Glutamatergic neuron (in vitro differentiated cells): ENCODE results near the gene FRMD4A. TPM values are rescaled to one million over a fixed set of nuclear protein-coding genes. Genes with fewer than 3 reads are reported as not detected.

Experiments
- DNase-seq: peaks from one replicate; pipeline ENCODE4 v3.0.0; 2022
- H3K27ac Mint-ChIP-seq: one replicate; pipeline ENCODE4 v1.8.0; 2020; ENCODE audit warnings: mild to moderate bottlenecking, mixed read lengths, inconsistent platforms; ENCODE audit not compliant: unreplicated experiment
- H3K27me3 Mint-ChIP-seq: one replicate; pipeline ENCODE4 v1.8.0; 2020; ENCODE audit warnings: mild to moderate bottlenecking, moderate library complexity, mixed read lengths, inconsistent platforms; ENCODE audit not compliant: unreplicated experiment
- H3K36me3 Mint-ChIP-seq: one replicate; pipeline ENCODE4 v1.8.0; 2020; ENCODE audit warnings: mild to moderate bottlenecking, mixed read lengths, inconsistent platforms; ENCODE audit not compliant: unreplicated experiment
- H3K4me1 Mint-ChIP-seq: one replicate; pipeline ENCODE4 v1.8.0; 2020; ENCODE audit warnings: mild to moderate bottlenecking, low read depth, mixed read lengths, inconsistent platforms; ENCODE audit not compliant: unreplicated experiment
- H3K4me3 Mint-ChIP-seq: one replicate; pipeline ENCODE4 v1.8.0; 2020; ENCODE audit warnings: mild to moderate bottlenecking, mixed read lengths, inconsistent platforms; ENCODE audit not compliant: unreplicated experiment
- H3K9me3 Mint-ChIP-seq: one replicate; pipeline ENCODE4 v1.8.0; 2020; ENCODE audit warnings: mild to moderate bottlenecking, moderate library complexity, mixed read lengths, inconsistent platforms; ENCODE audit not compliant: unreplicated experiment
- CTCF ChIP-seq: fragments of 200-600 bp; sonication (generic); IDR thresholded peaks from one replicate; pipeline ENCODE4 v1.5.0; 2021; ENCODE audit not compliant: partially characterized antibody, unreplicated experiment
- total RNA-seq: library from RNA; stranded (reverse); fragmentation: NEBNext Ultra II Directional; extraction: Animal tissue kit (Norgen Biotek cat#: 25700); gene quantifications from one replicate; pipeline ENCODE4 v1.2.1, GENCODE V29; 2021; ENCODE audit not compliant: unreplicated experiment

Gene FRMD4A
- total RNA-seq, 1 donor from 2014 or later = 70.6 TPM

DNA sequence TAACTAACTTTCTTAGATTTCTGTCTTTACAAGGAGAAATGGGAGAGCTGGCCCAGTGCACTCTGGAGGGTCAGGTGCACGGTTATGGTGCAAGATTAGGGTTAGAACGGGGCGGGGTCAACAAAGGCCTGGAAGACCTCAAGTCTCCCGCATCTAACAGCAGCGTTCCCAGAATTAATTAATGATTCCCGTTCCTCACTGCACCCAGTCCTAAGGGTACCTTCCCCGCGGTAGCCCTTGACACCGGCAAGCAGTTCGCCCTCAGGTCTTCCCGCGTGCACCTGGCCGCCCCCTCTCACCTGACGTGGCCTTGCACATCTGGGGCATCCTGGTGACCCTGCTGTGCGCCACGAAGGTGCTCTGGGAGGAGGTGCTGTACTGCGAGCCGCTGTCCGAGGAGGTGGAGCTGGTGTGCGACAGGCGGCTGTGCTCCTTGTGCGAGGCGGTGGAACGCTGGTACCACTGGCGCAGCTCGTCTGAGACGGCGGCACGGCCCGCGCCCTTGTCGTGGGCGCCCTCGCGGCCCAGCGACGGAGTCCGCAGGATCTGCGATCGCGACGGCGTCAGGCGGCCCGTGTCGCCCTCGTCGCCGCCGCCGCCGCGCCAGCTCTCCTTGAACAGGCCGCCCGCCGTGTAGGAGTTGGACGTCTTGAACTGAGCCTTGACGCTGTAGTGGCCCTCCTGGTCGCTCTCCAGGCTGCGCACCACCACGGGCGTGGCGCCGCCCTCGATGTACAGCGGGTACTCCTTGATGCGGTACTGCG lies 674.2 kb downstream of the FRMD4A start:
- no peak for DNase-seq
- H3K4me3 Mint-ChIP-seq = no peak overlapping the region
- H3K4me1 Mint-ChIP-seq = peaks cover 18% of the 10 kb centered on the region
- H3K27ac Mint-ChIP-seq = no peak overlapping the region
- peaks cover 4% of the 10 kb centered on the region for H3K27me3 Mint-ChIP-seq
- no peak for TF ChIP-seq CTCF
- H3K9me3 Mint-ChIP-seq = peaks cover 4% of the 10 kb centered on the region
- no peaks in the 10 kb centered on the region for H3K36me3 Mint-ChIP-seq

DNA sequence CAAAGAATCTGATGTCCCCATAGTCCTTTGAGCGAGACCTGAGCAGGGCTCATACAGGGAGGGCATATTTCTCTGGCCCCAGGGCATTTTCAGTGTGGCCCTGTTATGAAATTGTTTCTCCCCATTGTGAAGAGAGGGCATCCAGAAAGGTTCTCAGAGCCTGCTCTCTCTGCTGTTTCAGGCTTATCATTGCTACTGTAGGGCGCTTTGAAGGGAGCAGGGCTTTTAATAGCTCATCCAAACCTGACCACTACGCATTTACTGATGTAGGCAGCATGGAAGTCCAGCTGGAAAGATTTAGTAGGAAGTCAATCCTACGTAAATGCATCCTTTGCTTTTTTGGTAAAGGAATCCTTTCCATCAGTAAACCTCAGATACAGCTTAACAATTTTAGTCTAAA lies 675.9 kb downstream of the FRMD4A start:
- Mint-ChIP-seq H3K4me3 (no peak overlapping the region), H3K9me3 (no peaks in the 10 kb centered on the region), H3K36me3 (no peaks in the 10 kb centered on the region), H3K4me1 (peaks cover 8% of the 10 kb centered on the region), H3K27ac (no peak overlapping the region), H3K27me3 (peaks cover 4% of the 10 kb centered on the region)
- no peak for TF ChIP-seq CTCF
- no peak for DNase-seq

GRCh38 chr10:13654118-13654830 lies 676.5 kb downstream of the FRMD4A start:
- H3K9me3 Mint-ChIP-seq = no peaks in the 10 kb centered on the region
- no peak overlapping the region for H3K4me3 Mint-ChIP-seq
- no peak for TF ChIP-seq CTCF
- DNase-seq = no peak
- H3K27ac Mint-ChIP-seq = no peak overlapping the region
- peaks cover 4% of the 10 kb centered on the region for H3K27me3 Mint-ChIP-seq
- peaks cover 6% of the 10 kb centered on the region for H3K4me1 Mint-ChIP-seq
- H3K36me3 Mint-ChIP-seq = no peaks in the 10 kb centered on the region

- no peak for DNase-seq
- Mint-ChIP-seq H3K4me1 (peaks cover 7% of the 10 kb centered on the region), H3K27me3 (peaks cover 4% of the 10 kb centered on the region), H3K4me3 (no peak overlapping the region), H3K36me3 (no peaks in the 10 kb centered on the region), H3K9me3 (no peaks in the 10 kb centered on the region), H3K27ac (no peak overlapping the region)
- no peak for TF ChIP-seq CTCF
Measured at GRCh38 chr10:13652860-13653259, 677.9 kb downstream of the FRMD4A start.
